GM12878 (cell line): ENCODE data around the gene PALD1. TPM values are rescaled to one million over a fixed set of nuclear protein-coding genes. Genes with fewer than 3 reads are reported as not detected.

Source experiments
- BCLAF1 ChIP-seq: fragments of 450-650 bp; IDR thresholded peaks from 2 replicates; pipeline ENCODE4 v1.6.1; 2017; ENCODE audit warnings: antibody characterized with exemption, mild to moderate bottlenecking, moderate library complexity
- CHD2 ChIP-seq: IDR thresholded peaks from 2 replicates; pipeline ENCODE4 v1.6.1; 2011; ENCODE audit warnings: low read depth, low read length, improper control_type of control experiment, borderline replicate concordance
- E4F1 ChIP-seq: fragments of 450-650 bp; IDR thresholded peaks from 2 replicates; pipeline ENCODE4 v1.6.1; 2018; ENCODE audit warnings: borderline replicate concordance, mild to moderate bottlenecking; ENCODE audit not compliant: partially characterized antibody
- HDGF ChIP-seq: fragments of 450-650 bp; IDR thresholded peaks from 2 replicates; pipeline ENCODE4 v1.6.1; 2016; ENCODE audit warnings: antibody characterized with exemption
- HSF1 ChIP-seq: fragments of 150-350 bp; IDR thresholded peaks from 2 replicates; pipeline ENCODE4 v1.6.1; 2014; ENCODE audit warnings: mild to moderate bottlenecking, low read depth, low read length
- IKZF2 ChIP-seq, 2 experiments: fragments of 450-650 bp; IDR thresholded peaks; 2 replicates each; pipeline ENCODE4 v1.6.1; 2017; ENCODE audit warnings: mild to moderate bottlenecking in 2 of 2, moderate library complexity in 2 of 2
- JUND ChIP-seq: IDR thresholded peaks from 2 replicates; pipeline ENCODE4 v1.6.1; 2012; ENCODE audit warnings: low read depth, mild to moderate bottlenecking, low read length, improper control_type of control experiment, moderate library complexity
- MLLT1 ChIP-seq: fragments of 450-650 bp; IDR thresholded peaks from 2 replicates; pipeline ENCODE4 v1.6.1; 2016; ENCODE audit warnings: mild to moderate bottlenecking
- PML ChIP-seq: IDR thresholded peaks from 2 replicates; pipeline ENCODE4 v1.6.1; 2012; ENCODE audit warnings: low read length, inconsistent platforms
- RFX5 ChIP-seq: IDR thresholded peaks from 2 replicates; pipeline ENCODE4 v1.6.1; 2011; ENCODE audit warnings: low read depth, low read length, improper control_type of control experiment
- SUZ12 ChIP-seq: fragments of 200-600 bp; sonication (generic); IDR thresholded peaks from one replicate; pipeline ENCODE4 v1.6.1; 2018; ENCODE audit warnings: antibody characterized with exemption, mild to moderate bottlenecking; ENCODE audit not compliant: unreplicated experiment
- YY1 ChIP-seq: IDR thresholded peaks from 2 replicates; pipeline ENCODE4 v1.6.1; 2011; ENCODE audit warnings: low read depth, mild to moderate bottlenecking, low read length
- ZBTB40 ChIP-seq: fragments of 450-650 bp; IDR thresholded peaks from 2 replicates; pipeline ENCODE4 v1.6.1; 2016; ENCODE audit warnings: mild to moderate bottlenecking, moderate library complexity, borderline replicate concordance
- ZNF384 ChIP-seq: IDR thresholded peaks from 2 replicates; pipeline ENCODE4 v1.6.1; 2012; ENCODE audit warnings: low read depth, mild to moderate bottlenecking, low read length, improper control_type of control experiment, borderline replicate concordance
- ZSCAN29 ChIP-seq: fragments of 450-650 bp; IDR thresholded peaks from 2 replicates; pipeline ENCODE4 v1.6.1; 2017; ENCODE audit warnings: mild to moderate bottlenecking, moderate library complexity
- polyA plus RNA-seq, 11 experiments: library from polyadenylated mRNA; depleted of rRNA in 4 of 11; unstranded in 6 of 11; stranded (reverse) in 5 of 11; fragments of >200 nt; fragmentation: Nextera tagmentation in 4 of 11; fragmentation: Illumina TruSeq in 1 of 11; extraction: Ambion mirVana in 4 of 11; extraction: Trizol in 1 of 11; gene quantifications; 1 replicate in 1 of 11; 2 replicates in 10 of 11; pipeline versions ENCODE4 v1.2.1 to v1.2.3, GENCODE V29; 2011 to 2016; ENCODE audit warnings: inconsistent platforms in 2 of 11, missing spikeins in 2 of 11, low read depth in 1 of 11
- total RNA-seq, 4 experiments: library from RNA; depleted of rRNA in 3 of 4; stranded (reverse); fragments of >200 nt in 3 of 4; fragmentation: Illumina TruSeq in 1 of 4; extraction: Trizol in 1 of 4; gene quantifications; 2 replicates each; pipeline versions ENCODE4 v1.2.1 to v1.2.3, GENCODE V29; 2013 to 2021

Gene PALD1
- total and polyA plus RNA-seq, 10 of the 15 experiments (the other 5 are each of a cell fraction or from before 2014, with no cell fraction given) = 0.43 to 20.9 (median 9.0) TPM

- TF ChIP-seq BCLAF1 (no peak), HDGF (no peak), RFX5 (no peak), HSF1 (no peak), E4F1 (no peak), MLLT1 (no peak), JUND (no peak), YY1 (0 out of 2 replicates have a peak, but pooled peaks have one; percentile 20), ZBTB40 (no peak), IKZF2 (IDR thresholded peaks at IDR 0.05) (no peak), PML (no peak), SUZ12 (no peak), ZNF384 (no peak), CHD2 (no peak), ZSCAN29 (no peak)
Measured at GRCh38 chr10:70494536-70494935, 16.0 kb downstream of the PALD1 start (continued).
